GM18951 (cell line): ENCODE data around the gene ULK3.
A peak's percentile ranks its signal among the peaks of the same experiment; 100 is the strongest.
"Not testable (repeated sequence)": the region's sequence is repeated elsewhere in the genome, so short reads cannot be mapped to it uniquely, and the experiment has no call there.

Experiments used
- POLR2A ChIP-seq: IDR thresholded peaks from 4 replicates; pipeline ENCODE4 v1.6.1; 2011; ENCODE audit warnings: mild to moderate bottlenecking; ENCODE audit not compliant: insufficient read length, insufficient read depth; ENCODE audit errors: extremely low read depth
- in situ Hi-C: fragments of 300-500 bp; cut with MboI; formaldehyde crosslinking; loops from one replicate; pipeline ENCODE4 v1.12.0; 2022; ENCODE audit warnings: low sequenced_read_pairs, mixed read lengths, inconsistent platforms; ENCODE audit not compliant: unreplicated experiment

ULK3 gene, protein sequence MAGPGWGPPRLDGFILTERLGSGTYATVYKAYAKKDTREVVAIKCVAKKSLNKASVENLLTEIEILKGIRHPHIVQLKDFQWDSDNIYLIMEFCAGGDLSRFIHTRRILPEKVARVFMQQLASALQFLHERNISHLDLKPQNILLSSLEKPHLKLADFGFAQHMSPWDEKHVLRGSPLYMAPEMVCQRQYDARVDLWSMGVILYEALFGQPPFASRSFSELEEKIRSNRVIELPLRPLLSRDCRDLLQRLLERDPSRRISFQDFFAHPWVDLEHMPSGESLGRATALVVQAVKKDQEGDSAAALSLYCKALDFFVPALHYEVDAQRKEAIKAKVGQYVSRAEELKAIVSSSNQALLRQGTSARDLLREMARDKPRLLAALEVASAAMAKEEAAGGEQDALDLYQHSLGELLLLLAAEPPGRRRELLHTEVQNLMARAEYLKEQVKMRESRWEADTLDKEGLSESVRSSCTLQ

DNA sequence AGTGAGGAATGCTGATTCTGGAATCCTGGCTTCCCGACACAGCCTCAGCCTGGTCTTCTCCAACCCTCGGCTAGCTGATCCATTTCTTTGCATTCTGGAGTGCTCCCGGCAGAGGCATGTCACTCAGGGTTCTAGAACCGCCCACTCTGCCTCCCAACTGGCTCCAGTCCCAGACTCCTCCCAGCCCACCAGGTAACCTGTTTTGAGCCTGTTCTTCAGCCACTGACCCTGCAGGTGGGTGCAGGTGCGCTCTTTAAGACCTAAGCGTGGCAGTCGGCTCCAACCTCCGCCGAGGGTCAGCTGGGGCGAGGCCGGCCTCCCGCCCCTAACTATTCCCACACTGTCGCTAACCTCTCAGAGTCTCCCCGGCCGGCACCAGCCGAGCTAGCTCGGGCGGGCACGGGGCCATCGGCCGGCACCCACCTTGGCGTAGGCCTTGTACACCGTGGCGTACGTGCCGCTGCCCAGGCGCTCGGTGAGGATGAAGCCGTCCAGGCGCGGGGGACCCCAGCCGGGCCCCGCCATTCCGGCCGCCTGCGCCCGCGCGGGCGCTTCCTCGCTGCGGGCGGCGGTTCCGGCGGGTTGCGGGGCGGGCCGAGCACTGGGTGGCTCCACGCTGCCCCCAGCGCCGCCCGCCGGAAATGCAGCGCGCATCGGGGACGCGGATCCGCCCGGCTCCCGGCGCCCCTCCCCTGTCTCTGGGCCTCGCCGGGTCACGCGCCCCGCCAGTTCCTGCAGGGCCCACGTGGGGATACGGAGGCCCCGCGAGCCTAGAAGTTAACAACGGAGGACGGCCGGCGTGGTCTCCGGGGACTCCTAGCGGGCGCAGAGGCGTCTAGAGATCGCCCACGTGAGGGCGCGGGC is at the start of gene ULK3:
ULK3 (minus strand) TSS at position 576 of the 864 bp plus-strand sequence; CDS start at position 525, 51 bp downstream.
- TF ChIP-seq POLR2A: peak; percentile 67
- in situ Hi-C loops: loop anchor here (10.0 kb wide), 1 partner anchor 52 kb away; the partner anchor contains the start of gene MPI

DNA sequence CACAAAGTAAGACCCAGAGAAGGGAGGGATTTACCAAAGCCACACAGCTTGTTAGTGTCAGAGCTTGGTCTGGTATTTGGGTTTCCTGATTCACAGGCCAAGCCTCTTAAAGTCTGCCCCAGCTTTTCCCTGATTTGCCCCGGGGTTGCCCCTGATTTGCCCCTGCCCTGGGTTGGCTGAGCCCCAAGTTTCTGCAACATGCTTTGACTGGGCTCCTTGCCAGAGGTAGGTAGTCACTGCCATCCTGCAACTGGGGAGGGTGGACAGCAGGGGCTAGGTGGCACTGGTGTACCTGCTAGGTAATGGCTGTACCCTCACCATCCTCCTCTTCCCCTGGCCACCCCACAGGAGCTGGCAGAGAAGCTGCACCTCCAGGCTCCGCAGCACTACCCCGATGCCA is 49.4 kb upstream of the ULK3 start:
- in situ Hi-C loops: loop anchor here (10.0 kb wide), 1 partner anchor 48 kb away; the partner anchor contains the start of gene ULK3
- no peak for TF ChIP-seq POLR2A

DNA sequence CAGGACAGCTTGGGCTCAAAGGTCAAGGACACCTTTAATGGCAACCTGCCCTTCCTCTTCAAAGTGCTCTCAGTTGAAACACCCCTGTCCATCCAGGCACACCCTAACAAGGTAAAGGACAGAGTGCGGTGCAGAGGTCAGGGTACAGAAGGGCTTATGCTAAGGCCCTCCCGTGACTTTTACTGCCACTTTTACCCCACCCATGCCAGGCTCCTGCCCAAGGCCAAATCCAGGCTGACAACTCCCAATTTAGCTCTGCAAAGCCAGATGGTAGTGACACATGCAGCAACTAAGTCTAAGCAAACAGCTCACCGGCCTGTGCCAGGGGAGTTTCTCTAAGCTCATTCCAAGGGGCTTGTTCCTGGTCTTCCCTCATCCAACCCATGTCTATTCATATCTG is 48.5 kb upstream of the ULK3 start:
- no peak for TF ChIP-seq POLR2A
- in situ Hi-C loops: loop anchor here (10.0 kb wide), 1 partner anchor 47 kb away; the partner anchor contains the start of gene ULK3

DNA sequence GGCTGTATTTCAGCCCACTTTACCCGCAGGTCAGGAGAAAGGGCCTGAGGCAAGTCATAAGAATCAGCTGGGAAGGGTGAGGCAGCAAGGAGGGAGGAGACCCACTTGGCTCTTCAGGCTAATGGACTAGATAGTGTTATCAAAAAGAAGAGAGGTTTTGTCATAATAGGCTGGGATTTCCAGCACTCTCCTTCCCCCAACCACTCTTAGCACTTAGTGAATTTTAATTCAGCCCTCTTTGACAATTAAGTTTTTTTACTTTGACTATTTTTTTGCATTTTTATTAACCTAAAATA is 47.7 kb upstream of the ULK3 start:
- in situ Hi-C loops: loop anchor here (10.0 kb wide), 1 partner anchor 46 kb away; the partner anchor contains the start of gene ULK3
- TF ChIP-seq POLR2A: no peak

DNA sequence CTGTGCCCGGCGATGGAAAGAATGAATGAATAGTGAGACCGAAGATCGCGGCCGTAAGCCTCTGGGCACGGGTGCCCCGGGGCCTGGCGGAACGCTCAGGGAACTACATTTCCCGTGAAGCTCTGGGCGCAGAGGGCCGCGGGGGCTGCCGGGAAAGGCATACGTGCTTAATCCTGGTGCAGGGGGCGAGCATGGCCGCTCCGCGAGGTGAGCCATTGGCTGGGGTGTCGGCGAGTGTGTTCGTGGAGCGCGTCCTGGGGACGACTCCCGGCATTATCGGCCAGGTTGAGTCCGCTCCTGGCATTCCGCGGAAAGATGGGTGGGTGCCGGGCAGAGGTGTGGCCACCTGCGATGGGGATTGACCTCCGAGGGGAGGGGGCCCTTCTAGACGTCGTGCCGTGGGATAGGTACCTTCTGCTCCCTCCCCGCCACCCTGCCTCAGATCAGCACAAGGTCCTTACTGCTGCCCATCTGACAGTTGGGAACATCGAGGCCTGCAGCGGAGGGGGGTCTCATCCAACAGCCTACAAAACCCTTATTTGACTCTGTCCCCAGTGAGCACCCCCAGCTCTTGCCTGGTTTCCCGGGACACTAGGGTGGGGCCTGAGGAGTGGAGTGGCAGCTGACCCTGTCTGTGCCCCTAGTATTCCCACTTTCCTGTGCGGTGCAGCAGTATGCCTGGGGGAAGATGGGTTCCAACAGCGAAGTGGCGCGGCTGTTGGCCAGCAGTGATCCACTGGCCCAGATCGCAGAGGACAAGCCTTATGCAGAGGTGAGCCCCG is 47.1 kb upstream of the ULK3 start, which contains the start of gene MPI:
MPI (plus strand) TSS at position 160 of the 782 bp plus-strand sequence; CDS start at position 192, 32 bp downstream.
- in situ Hi-C loops: loop anchor here (10.0 kb wide), 1 partner anchor 45 kb away; the partner anchor contains the start of gene ULK3

DNA sequence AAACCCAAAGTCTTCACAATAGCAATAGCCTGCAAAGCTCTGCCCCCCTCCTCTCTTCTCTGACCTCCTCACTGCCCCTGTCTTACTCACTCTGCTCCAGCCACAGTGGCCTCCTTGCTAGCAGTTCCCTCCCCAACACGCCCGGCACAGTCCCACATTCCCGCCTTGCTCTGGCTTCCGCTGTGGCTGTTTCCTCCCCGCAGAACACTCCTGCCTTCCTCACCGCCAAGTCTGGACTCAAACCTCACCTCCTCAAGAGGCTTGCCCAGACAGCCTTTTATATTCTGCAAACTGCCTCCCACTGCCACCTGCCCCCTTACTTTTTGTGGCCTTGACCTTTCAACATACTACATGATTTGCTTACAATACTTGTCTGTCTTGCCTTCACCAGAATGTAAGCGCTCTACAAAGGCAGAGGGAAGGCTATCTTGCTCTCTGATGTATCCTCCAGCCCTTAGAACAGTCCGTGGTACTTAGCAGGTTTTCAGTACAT is 46.5 kb upstream of the ULK3 start:
- in situ Hi-C loops: no loop called here
- no peak for TF ChIP-seq POLR2A

More for the DNA sequence above, 47.1 kb upstream of the ULK3 start, which contains the start of gene MPI:
- peak; percentile 93 for TF ChIP-seq POLR2A

DNA sequence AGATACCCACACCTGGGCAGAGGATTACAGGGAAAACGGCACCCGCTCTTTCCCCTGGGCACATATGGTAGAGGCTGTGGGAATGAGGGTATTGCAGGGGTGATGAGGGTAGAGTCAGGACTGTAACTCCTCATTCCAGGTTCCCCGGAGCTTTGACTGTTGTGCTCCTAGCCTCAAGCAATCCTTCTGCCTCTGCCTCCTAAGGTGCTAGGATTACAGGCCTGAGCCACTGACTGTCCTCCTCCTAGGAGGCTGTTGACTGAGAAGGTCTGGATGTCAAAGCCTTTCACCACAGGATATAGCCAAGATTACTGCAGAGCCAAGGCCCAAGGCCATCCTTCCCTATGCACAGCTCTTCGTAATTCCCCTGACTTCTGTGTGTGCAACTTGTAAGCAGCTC is 45.8 kb upstream of the ULK3 start:
- in situ Hi-C loops: no loop called here
- TF ChIP-seq POLR2A: no peak

DNA sequence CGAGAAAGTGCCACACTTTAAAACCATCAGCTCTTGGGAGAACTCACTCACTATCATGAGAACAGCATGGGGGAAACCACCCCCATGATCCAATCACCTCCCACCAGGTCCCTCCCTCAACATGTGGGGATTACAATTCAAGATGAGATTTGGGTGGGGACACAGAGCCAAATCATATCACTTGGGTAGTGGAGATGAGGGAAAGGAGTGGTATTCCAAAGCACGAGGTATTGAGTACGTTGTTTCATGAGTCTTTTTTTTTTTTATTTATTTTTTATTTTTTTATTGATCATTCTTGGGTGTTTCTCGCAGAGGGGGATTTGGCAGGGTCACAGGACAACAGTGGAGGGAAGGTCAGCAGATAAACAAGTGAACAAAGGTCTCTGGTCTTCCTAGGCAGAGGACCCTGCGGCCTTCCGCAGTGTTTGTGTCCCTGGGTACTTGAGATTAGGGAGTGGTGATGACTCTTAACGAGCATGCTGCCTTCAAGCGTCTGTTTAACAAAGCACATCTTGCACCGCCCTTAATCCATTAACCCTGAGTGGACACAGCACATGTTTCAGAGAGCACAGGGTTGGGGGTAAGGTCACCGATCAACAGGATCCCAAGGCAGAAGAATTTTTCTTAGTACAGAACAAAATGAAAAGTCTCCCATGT is 44.7 kb upstream of the ULK3 start:
- in situ Hi-C loops: not testable (repeated sequence)

DNA sequence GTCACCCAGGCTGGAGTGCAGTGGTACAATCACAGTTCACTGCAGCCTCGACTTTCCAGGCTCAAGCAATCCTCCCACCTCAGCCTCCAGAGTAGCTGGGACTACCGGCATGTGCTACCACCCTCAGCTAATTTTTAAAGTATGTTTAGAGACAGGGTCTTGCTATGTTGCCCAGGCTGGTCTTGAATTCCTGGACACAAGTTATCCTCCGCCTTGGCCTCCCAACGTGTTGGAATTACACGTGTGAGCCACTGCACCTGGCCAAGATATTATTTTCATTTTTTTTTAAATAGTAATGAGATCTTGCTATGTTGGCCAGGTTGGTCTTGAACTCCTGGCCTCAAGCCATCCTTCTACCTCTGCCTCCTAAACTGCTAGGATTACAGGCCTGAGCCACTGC is 42.5 kb upstream of the ULK3 start:
- in situ Hi-C loops: no loop called here
- no peak for TF ChIP-seq POLR2A

DNA sequence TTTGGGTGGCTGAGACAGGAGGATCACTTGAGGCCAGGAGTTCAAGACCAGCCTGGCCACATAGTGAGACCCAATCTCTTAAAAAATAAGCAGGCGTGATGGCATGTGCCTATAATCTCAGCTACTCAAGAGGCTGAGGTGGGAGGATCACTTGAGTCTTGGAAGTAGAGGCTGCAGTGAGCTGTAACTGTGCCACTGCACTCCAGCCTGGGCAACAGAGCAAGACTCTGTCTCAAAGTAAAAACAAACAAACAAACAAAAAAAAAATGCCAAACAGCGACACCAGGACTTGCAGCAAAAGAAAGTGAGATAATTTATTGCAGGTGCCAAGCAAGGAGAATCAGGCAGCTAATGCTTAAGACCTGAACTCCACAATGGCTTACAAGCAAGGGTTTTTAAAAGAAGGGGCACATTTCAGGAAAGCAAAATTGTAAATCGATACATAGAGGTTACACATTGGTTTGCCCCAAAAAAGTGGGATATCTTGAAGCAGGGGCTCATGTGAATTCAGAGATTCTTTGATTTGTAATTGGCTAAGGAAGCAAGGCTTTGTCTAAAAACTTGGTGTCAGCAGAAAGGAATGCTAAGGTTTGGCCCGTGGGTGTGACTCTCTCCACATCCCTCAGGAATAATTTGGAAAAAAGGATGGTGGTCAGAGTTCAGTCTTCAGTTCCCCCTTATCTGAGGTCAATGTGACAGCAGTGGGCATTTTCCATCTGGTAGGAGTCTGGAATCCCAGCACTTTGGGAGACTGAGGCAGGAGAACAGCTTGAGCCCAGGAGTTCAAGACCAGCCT is 41.7 kb upstream of the ULK3 start:
- in situ Hi-C loops: no loop called here
- no peak for TF ChIP-seq POLR2A

DNA sequence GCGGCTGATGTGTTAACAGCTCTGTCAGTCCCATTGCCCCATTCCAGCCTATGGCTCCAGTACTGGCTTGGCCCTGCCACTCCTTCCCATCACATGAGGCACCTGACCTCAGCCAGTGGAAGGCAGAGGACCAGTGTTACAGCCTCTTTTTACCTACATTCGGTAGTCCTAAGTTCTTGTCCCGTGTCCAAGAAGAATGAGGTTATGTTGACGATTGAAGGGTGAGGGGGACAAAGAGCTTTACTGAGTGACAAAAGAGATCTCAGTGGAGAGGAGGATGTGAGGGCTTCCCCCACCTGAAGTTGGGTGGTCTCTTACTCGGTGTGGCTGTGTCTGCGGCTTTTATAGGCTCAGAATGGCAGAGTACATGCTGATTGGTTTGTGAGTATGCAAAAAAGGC is 39.6 kb upstream of the ULK3 start:
- no peak for TF ChIP-seq POLR2A
- in situ Hi-C loops: no loop called here

DNA sequence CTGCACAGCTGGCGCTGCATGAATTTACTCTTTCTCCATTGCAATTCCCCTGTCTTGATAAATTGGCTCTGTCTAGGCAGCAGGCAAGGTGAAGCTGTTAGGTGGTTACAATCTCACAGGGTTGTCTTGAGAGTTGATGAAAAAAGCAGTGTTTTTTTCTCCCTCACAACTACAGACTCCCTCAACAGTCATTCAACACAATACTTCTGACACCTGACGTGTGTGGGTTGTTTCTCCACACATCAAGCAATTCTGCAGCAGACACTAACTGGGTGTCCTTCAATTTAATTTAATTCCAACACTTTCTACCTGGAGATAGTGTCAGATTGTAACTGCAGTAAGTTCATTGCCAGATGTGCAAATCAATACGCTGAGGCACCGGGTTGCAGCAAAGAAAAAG is 35.3 kb upstream of the ULK3 start:
- in situ Hi-C loops: no loop called here
- TF ChIP-seq POLR2A: no peak
